CD4-positive, alpha-beta T cell treated with Interleukin-1 beta for 1 hour (primary cell): ENCODE measurements around the gene NPY.
"Not testable (repeated sequence)": the region's sequence is repeated elsewhere in the genome, so short reads cannot be mapped to it uniquely, and the experiment has no call there.

Source experiments
- DNase-seq, 2 donors: peaks; one replicate each; pipeline ENCODE4 v3.0.0-alpha.2; 2020 to 2022

Gene NPY

DNA sequence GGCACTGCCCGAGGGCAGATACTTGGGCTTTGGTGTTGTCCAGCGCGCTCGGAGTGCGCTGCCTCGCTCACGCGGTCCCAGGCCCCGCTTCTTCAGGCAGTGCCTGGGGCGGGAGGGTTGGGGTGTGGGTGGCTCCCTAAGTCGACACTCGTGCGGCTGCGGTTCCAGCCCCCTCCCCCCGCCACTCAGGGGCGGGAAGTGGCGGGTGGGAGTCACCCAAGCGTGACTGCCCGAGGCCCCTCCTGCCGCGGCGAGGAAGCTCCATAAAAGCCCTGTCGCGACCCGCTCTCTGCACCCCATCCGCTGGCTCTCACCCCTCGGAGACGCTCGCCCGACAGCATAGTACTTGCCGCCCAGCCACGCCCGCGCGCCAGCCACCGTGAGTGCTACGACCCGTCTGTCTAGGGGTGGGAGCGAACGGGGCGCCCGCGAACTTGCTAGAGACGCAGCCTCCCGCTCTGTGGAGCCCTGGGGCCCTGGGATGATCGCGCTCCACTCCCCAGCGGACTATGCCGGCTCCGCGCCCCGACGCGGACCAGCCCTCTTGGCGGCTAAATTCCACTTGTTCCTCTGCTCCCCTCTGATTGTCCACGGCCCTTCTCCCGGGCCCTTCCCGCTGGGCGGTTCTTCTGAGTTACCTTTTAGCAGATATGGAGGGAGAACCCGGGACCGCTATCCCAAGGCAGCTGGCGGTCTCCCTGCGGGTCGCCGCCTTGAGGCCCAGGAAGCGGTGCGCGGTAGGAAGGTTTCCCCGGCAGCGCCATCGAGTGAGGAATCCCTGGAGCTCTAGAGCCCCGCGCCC, at the start of gene NPY:
Gene NPY, plus strand, starts transcription at position 294 of the 802 bp plus-strand sequence. CDS start 1,051 bp downstream, outside the sequence.
- DNase-seq: no peak

GRCh38 chr7:24239260-24239659, 44.7 kb upstream of the NPY start:
- DNase-seq: no peak

- no peak for DNase-seq
Measured at GRCh38 chr7:24241206-24241605, 42.8 kb upstream of the NPY start.

- DNase-seq: no peak
Measured at GRCh38 chr7:24244554-24244953, 39.4 kb upstream of the NPY start.

DNA sequence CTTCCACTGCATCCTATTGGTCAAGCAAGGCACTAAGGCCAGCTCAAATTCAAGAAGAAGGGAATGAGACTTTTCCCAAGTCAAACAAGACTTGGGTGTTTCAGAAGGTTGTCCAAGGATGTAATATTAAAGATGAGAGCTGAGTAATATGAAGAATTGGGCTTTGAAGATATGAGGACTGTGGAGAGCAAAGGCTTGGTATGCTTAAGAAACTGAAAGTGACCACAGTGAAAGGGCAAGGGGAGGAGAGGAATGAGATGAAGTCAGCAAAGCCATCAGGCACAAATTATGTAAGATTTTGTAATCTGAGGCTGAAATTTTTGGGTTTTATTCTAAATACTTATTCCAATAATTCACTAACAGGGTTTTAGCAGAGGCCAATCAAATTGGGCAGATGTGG, 38.6 kb upstream of the NPY start:
- DNase-seq: no peak

GRCh38 chr7:24249266-24249665, 34.7 kb upstream of the NPY start:
- DNase-seq: no peak

DNA sequence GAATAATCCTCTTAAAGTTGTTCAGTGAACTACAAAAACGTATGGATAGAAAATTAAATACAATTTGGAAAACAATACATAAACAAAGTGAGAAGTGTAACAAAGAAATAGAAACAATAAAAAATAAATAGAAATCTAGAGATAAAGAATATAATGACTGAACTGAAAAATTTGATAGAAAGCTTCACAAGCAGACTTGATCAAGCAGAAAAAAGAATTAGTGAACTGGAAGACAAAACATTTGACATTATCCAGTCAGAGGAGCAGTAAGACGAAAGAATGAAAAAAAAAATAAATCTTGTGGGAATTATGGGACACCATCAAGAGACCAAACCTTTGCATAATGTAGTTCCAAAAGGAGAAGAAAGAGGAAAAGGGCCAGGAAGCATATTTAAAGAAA, 32.4 kb upstream of the NPY start:
- no peak for DNase-seq

- DNase-seq: peak in 1 of 2 donors; percentile 8
Measured at GRCh38 chr7:24255139-24255538, 28.9 kb upstream of the NPY start.

GRCh38 chr7:24258324-24258723, 25.7 kb upstream of the NPY start:
- not testable (repeated sequence) for DNase-seq

- no peak for DNase-seq
Measured at GRCh38 chr7:24271938-24272337, 12.1 kb upstream of the NPY start.

- no peak for DNase-seq
Measured at GRCh38 chr7:24279512-24279911, 4.5 kb upstream of the NPY start.

- no peak for DNase-seq
Measured at GRCh38 chr7:24283554-24283896, 465 bp upstream of the NPY start.

DNA sequence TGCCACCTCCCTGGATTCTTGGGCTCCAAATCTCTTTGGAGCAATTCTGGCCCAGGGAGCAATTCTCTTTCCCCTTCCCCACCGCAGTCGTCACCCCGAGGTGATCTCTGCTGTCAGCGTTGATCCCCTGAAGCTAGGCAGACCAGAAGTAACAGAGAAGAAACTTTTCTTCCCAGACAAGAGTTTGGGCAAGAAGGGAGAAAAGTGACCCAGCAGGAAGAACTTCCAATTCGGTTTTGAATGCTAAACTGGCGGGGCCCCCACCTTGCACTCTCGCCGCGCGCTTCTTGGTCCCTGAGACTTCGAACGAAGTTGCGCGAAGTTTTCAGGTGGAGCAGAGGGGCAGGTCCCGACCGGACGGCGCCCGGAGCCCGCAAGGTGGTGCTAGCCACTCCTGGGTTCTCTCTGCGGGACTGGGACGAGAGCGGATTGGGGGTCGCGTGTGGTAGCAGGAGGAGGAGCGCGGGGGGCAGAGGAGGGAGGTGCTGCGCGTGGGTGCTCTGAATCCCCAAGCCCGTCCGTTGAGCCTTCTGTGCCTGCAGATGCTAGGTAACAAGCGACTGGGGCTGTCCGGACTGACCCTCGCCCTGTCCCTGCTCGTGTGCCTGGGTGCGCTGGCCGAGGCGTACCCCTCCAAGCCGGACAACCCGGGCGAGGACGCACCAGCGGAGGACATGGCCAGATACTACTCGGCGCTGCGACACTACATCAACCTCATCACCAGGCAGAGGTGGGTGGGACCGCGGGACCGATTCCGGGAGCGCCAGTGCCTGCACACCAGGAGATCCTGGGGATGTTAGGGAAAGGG, 913 bp downstream of the NPY start:
- no peak for DNase-seq

- peak; percentile 15 to 48 for DNase-seq
Measured at GRCh38 chr7:24290004-24290641, 6.1 kb downstream of the NPY start.

- DNase-seq: no peak
Measured at GRCh38 chr7:24291271-24291670, 7.3 kb downstream of the NPY start.

- DNase-seq: no peak
Measured at GRCh38 chr7:24297362-24297761, 13.4 kb downstream of the NPY start.

DNA sequence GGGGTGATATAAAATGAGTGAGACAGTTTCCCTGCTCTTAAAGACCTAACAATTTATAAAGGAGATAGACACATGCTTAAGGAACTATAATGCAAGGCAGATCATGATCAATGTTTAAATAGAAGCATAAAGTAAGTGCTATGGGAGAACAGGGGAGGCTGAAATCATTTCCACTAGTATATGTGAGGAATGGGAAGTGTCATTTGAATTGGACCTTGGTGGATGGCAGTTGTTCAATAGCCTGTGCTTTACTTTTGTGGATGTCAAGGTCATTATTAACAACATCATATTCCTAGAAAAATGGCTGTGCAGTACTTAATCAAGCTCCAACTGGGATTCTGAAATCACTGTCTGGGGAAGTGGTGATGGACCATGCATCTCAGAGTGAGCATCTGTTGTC, 14.7 kb downstream of the NPY start:
- no peak for DNase-seq

DNA sequence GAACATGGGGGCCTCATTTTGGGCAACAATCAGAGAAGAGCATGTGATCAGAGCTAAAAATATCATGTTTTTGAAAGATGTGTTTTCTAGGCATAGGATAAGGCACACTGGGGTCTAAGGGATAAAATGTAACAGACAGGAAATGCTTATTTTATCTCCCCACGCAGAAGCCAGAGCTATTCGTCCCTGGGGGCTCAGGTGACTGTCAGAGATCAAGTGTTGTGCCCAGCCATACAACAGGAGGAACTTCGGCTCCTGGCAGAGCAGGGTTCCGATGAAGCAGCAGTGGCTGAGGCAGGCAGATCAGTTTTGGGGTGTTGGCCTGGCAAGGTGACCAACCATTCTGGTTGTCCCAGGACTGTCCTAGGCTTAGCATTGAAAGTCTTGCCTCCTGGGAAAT, 15.2 kb downstream of the NPY start:
- no peak for DNase-seq

DNA sequence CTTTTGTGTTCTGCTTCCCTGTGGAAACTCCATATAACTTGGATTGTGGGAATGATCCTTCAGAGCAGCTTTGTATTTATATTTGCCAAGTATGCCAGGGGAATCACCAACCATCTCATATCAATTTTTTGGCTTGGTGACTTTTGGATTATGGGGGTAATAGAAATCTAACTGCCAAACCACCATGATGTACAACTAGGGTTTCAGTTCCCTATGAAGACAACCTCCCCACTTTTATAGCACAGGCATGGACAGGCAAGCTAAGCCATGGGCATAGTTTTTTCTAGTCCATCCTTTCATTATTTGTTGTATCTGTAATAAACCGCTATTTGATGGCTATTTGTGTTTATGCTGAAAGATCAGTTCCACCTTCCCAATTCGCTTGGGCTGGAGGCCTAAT, 17.7 kb downstream of the NPY start:
- DNase-seq: no peak

- no peak for DNase-seq
Measured at GRCh38 chr7:24304494-24305095, 20.6 kb downstream of the NPY start.

GRCh38 chr7:24307326-24307725, 23.3 kb downstream of the NPY start:
- DNase-seq: no peak

DNA sequence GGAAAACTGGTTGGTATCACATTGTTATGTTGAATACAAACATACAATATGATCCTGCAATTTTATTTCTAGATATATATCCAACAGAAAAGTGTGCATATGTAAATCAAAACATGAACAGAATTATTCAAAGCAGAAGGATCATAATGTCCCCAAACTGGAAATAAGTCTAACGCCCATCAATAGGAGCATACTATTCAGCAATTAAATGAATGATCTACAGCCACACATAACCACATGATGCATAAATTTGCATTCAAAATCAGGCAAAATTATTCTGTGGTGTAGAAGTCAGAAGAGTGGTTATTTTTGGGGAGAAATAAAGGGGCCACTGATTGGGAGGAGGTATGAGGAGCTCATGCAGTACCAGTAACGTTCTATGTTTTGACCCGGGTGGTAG, 28.6 kb downstream of the NPY start:
- no peak for DNase-seq

DNA sequence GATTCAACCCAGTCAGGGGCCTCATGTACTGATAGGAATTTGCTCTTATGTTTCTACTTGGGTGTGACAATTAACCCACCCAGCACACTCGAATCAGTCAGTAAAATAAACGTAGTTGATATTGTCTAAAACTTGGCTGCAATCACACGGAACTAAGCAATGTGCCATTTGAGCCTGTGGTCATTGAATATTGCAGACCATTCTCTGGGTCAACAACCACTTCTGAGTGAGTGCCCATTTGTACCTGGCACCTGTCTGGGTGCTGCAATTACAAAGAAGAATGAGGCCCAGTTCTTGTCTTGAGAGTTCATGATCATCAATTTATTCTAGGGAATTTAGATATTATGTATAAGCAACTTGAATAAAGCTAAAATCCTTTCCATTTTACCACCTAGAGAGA, 29.8 kb downstream of the NPY start:
- DNase-seq: no peak
